ENCODE data around the gene KIAA0040. TPM values are rescaled to one million over a fixed set of nuclear protein-coding genes. Genes with fewer than 3 reads are reported as not detected.
A peak's percentile ranks its signal among the peaks of the same experiment; 100 is the strongest.

KIAA0040 gene
- total RNA-seq, 1 donor from 2014 or later = 7.3 TPM

DNA sequence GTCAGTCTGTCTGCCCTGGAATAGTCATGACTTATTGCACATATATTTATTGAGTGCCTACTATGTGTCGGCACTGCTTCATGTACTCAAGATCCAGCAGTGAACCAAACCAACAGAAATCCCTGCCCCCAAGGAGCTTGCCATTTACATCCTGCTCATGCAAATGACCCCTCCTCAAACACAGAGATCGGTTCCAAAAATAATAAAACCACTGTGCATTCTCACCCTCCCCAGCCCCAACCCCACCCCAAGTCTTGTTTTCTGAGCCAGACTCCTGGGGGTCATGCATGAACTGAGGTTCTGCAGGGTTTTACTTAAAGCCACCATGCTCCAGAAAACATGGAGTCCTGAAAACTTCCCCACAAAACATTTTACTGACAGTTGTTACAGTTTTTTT is 61.9 kb downstream of the KIAA0040 start:
- H3K4me1 Mint-ChIP-seq (ENCODE audit: unreplicated experiment) = peaks cover 20% of the 10 kb centered on the region
- H3K36me3 Mint-ChIP-seq = no peaks in the 10 kb centered on the region
- no peak overlapping the region for H3K4me3 Mint-ChIP-seq
- no peaks in the 10 kb centered on the region for H3K9me3 Mint-ChIP-seq
- TF ChIP-seq, protein P1, sequence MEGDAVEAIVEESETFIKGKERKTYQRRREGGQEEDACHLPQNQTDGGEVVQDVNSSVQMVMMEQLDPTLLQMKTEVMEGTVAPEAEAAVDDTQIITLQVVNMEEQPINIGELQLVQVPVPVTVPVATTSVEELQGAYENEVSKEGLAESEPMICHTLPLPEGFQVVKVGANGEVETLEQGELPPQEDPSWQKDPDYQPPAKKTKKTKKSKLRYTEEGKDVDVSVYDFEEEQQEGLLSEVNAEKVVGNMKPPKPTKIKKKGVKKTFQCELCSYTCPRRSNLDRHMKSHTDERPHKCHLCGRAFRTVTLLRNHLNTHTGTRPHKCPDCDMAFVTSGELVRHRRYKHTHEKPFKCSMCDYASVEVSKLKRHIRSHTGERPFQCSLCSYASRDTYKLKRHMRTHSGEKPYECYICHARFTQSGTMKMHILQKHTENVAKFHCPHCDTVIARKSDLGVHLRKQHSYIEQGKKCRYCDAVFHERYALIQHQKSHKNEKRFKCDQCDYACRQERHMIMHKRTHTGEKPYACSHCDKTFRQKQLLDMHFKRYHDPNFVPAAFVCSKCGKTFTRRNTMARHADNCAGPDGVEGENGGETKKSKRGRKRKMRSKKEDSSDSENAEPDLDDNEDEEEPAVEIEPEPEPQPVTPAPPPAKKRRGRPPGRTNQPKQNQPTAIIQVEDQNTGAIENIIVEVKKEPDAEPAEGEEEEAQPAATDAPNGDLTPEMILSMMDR (conservative IDR thresholded peaks at IDR 0.05) = no peak
- peaks cover 5% of the 10 kb centered on the region for H3K27me3 Mint-ChIP-seq
- no peak overlapping the region for H3K27ac Mint-ChIP-seq
- DNase-seq (ENCODE audit: extremely low spot score, unreplicated experiment) = no peak

DNA sequence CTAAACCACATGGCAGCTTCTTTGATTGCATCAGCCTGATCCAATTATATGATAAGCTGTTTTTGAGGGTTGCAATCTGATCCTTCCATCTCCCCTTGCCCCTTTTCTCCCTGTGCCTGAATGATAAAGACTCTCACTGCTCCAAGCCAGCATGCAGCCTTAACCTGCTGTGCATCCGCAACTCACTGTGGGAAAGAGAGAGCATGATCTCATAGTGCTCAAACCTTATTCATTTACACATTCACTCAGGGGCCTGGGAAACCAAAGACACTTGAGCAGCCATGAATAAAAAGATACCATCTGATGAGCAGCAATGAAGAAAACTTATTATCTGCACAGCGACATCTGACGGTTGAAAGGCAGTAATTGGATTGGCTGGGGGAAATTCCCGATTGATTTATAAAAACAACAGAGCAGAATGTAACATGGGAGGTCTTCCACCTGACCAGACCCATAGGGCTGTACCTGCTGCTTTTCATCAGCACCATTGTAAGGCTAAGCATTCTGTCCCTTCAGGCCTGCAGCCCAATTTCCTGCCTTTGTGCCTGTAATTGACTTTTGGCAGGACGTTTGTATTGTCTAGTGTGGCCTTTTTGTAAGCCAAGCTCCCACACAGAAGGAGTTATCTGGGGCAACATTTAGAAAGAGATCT is 62.5 kb downstream of the KIAA0040 start:
- peak overlapping the region; percentile 17 for H3K27ac Mint-ChIP-seq
- H3K36me3 Mint-ChIP-seq = no peaks in the 10 kb centered on the region
- TF ChIP-seq, protein P1 (conservative IDR thresholded peaks at IDR 0.05) = no peak
- DNase-seq (ENCODE audit: extremely low spot score, unreplicated experiment) = no peak
- H3K27me3 Mint-ChIP-seq = peaks cover 4% of the 10 kb centered on the region
- no peak overlapping the region for H3K4me3 Mint-ChIP-seq
- peaks cover 20% of the 10 kb centered on the region for H3K4me1 Mint-ChIP-seq (ENCODE audit: unreplicated experiment)
- no peaks in the 10 kb centered on the region for H3K9me3 Mint-ChIP-seq

DNA sequence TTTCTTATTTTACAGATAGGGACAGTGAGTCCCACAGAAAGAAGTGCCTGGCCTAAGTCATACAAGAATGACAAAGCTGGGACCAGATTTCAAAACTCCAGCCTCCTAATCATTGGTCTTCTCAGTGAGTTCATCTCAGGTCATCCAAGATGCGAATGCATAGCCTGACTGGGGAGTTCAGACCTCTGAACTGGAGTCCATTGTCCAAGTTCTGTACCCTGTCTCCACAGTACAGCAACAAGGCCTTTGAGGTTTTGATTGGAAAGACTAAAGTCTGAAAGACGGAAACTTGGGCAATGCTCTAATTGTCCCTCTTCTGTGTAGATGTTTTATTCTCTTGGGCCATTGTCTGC is 63.0 kb downstream of the KIAA0040 start:
- H3K36me3 Mint-ChIP-seq = no peaks in the 10 kb centered on the region
- DNase-seq (ENCODE audit: extremely low spot score, unreplicated experiment) = no peak
- H3K27ac Mint-ChIP-seq = peak overlapping the region; percentile 17
- H3K27me3 Mint-ChIP-seq = peaks cover 4% of the 10 kb centered on the region
- H3K9me3 Mint-ChIP-seq = no peaks in the 10 kb centered on the region
- H3K4me3 Mint-ChIP-seq = no peak overlapping the region
- H3K4me1 Mint-ChIP-seq (ENCODE audit: unreplicated experiment) = peaks cover 20% of the 10 kb centered on the region
- TF ChIP-seq, protein P1 (conservative IDR thresholded peaks at IDR 0.05) = no peak

DNA sequence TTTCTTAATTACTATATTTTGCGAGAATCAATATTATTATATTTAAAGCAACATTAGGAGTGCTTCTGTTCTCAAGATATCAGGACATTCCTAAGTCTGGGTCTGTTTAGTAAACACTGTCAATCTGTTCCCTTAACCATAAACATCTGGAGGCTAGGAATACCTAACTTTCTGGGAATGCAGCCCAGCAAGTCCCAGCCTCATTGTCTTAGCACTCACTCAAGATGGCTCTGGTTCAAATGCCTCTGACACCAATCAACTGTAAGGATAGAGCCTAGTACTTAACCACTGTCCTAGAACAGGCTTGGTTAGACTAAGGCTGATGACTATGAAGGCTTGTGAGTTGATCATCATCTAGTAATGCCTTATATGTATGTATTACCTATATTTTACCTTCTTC is 63.4 kb downstream of the KIAA0040 start:
- H3K4me1 Mint-ChIP-seq (ENCODE audit: unreplicated experiment) = peaks cover 20% of the 10 kb centered on the region
- no peaks in the 10 kb centered on the region for H3K9me3 Mint-ChIP-seq
- TF ChIP-seq, protein P1 (conservative IDR thresholded peaks at IDR 0.05) = no peak
- no peak for DNase-seq (ENCODE audit: extremely low spot score, unreplicated experiment)
- no peak overlapping the region for H3K4me3 Mint-ChIP-seq
- H3K27ac Mint-ChIP-seq = no peak overlapping the region
- H3K27me3 Mint-ChIP-seq = peaks cover 4% of the 10 kb centered on the region
- H3K36me3 Mint-ChIP-seq = no peaks in the 10 kb centered on the region

DNA sequence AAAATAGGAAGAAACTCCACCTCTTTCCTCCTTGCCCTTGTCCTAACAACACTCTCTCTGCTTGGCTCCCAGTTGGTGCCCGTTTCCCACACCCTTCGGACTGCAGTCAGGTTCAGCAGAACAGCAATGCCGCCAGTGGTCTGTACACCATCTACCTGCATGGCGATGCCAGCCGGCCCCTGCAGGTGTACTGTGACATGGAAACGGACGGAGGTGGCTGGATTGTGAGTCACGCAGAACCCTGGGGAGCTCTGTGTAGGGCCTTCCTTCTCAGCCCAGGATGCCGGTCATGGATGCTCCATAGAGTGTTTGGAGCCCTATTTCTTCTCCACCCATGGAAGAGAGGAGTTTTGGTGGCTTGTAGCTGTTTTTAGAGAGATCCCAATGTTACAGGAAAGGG is 64.1 kb downstream of the KIAA0040 start:
- DNase-seq (ENCODE audit: extremely low spot score, unreplicated experiment) = no peak
- Mint-ChIP-seq H3K27me3 (peaks cover 4% of the 10 kb centered on the region), H3K36me3 (no peaks in the 10 kb centered on the region), H3K9me3 (no peaks in the 10 kb centered on the region), H3K4me3 (no peak overlapping the region), H3K27ac (no peak overlapping the region), H3K4me1 (ENCODE audit: unreplicated experiment) (peaks cover 20% of the 10 kb centered on the region)
- TF ChIP-seq, protein P1 (conservative IDR thresholded peaks at IDR 0.05) = no peak

DNA sequence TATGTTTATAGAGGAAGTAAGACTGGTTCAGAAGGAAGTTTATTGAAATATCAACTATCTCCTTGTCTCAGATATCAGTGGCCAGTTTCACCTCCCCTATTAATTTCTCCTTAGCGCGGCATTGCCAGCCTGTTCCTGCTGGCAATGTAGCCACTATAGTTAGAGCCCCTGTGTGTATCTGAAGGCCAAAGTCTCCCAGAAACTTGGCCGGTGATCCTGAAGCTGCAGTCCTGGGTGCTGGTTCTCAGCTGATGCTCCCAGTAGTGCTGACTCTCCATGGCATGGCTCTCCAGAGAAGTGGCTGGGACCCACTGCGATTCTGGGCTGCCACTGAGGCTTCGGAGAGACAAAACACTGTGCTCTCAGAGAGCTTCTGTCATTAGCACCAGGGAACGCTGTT is 65.0 kb downstream of the KIAA0040 start:
- H3K4me3 Mint-ChIP-seq = no peak overlapping the region
- no peak for DNase-seq (ENCODE audit: extremely low spot score, unreplicated experiment)
- peaks cover 4% of the 10 kb centered on the region for H3K27me3 Mint-ChIP-seq
- H3K27ac Mint-ChIP-seq = no peak overlapping the region
- no peaks in the 10 kb centered on the region for H3K9me3 Mint-ChIP-seq
- H3K36me3 Mint-ChIP-seq = no peaks in the 10 kb centered on the region
- TF ChIP-seq, protein P1 (conservative IDR thresholded peaks at IDR 0.05) = no peak
- peaks cover 20% of the 10 kb centered on the region for H3K4me1 Mint-ChIP-seq (ENCODE audit: unreplicated experiment)
